Measurements from ENCODE around the gene PRAF2. TPM values are rescaled to one million over a fixed set of nuclear protein-coding genes. Genes with fewer than 3 reads are reported as not detected.

Gene PRAF2
- total and polyA plus RNA-seq, 9 of the 15 experiments (the other 6 are each of a cell fraction or from before 2014, with no cell fraction given), result 0.24 to 5.7 (median 2.0) TPM

GRCh38 chrX:49037883-49038475, 35.8 kb downstream of the PRAF2 start:
- no peak for FAIRE-seq
- H3K4me2 ChIP-seq (ENCODE audit: insufficient read depth, low read length), result no peak overlapping the region

More at GRCh38 chrX:49037883-49038475, 35.8 kb downstream of the PRAF2 start:
- Histone ChIP-seq H3K9me3 (replicated peaks; ENCODE audit: control insufficient read depth, insufficient read depth, low read depth, low read length) (no peaks in the 10 kb centered on the region), H4K20me1 (replicated peaks; ENCODE audit: control insufficient read depth, insufficient read depth, low read length) (no peaks in the 10 kb centered on the region), H3K79me2 (ENCODE audit: control insufficient read depth, insufficient read depth, low read length) (peaks cover 35% of the 10 kb centered on the region), H3K4me3 (no peak overlapping the region), H3K9me1 (ENCODE audit: control insufficient read depth, insufficient read depth, low read length) (no peaks in the 10 kb centered on the region), H3K4me1 (replicated peaks in 1 of 2; ENCODE audit: control insufficient read depth in 2 of 2, insufficient read depth in 2 of 2, low read length in 2 of 2) (peaks cover 31 to 37% of the 10 kb centered on the region in 2 experiments; a peak in 4 of 5 replicates), H3K9ac (ENCODE audit: insufficient read depth in 1 of 2, low read depth in 2 of 2, low read length in 2 of 2) (no peak overlapping the region), H3K27ac (ENCODE audit: extremely low read depth, low read depth, low read length) (peak overlapping the region; percentile 74; the same call in 2 of the 3 replicates), H2AFZ (ENCODE audit: low read depth, low read length) (no peak overlapping the region), H3K36me3 (ENCODE audit: control insufficient read depth, insufficient read depth, low read length) (peaks cover 53% of the 10 kb centered on the region; the same call in 2 of the 3 replicates), H3K27me3 (ENCODE audit: control insufficient read depth in 2 of 2, insufficient read depth in 2 of 2, low read length in 2 of 2) (no peaks in the 10 kb centered on the region)
- DNase-seq (ENCODE audit: extremely low read depth in 1 of 4, low spot score in 3 of 4), result peak in 2 of 4 experiments; percentile 33 to 44
- BruUV-seq (replicated peaks), result no TSS peak
- WGBS (ENCODE audit: insufficient coverage, low coverage, missing lambda C conversion rate), result 66% methylated on average over 5 of the region's 15 CpGs
- ChIA-PET CTCF (ENCODE audit: low intra/inter-chr PET ratio) (no interaction called here), POLR2A (no interaction called here)
- in situ Hi-C loops (cut with MboI), result no loop called here
- no peak for ATAC-seq
- TF ChIP-seq ATF7 (IDR thresholded peaks at IDR 0.05) (peak; percentile 94), JUND (IDR thresholded peaks at IDR 0.05; ENCODE audit: borderline replicate concordance, low read depth, low read length) (peak; percentile 84), JUND (tag; IDR thresholded peaks at IDR 0.05; ENCODE audit: borderline replicate concordance, low read depth, low read length) (peak; percentile 88), CEBPG (CRISPR knock-in tag; IDR thresholded peaks at IDR 0.05) (no peak; the same call in 1 of the 2 replicates), CEBPG (tag; conservative IDR thresholded peaks at IDR 0.05 in 1 of 2, IDR thresholded peaks at IDR 0.05 in 1 of 2) (peak in 1 of 2 experiments; percentile 76; a peak in 2 of 4 replicates), ATF3 (IDR thresholded peaks at IDR 0.05) (peak; percentile 98), ATF3 (CRISPR knock-in tag; conservative IDR thresholded peaks at IDR 0.05) (0 out of 2 replicates have a peak, but pooled peaks have one; percentile 42), RBFOX2 (IDR thresholded peaks at IDR 0.05; ENCODE audit: low read depth, low read length) (peak; percentile 33; the same call in 1 of the 2 replicates), JUN (IDR thresholded peaks at IDR 0.05; ENCODE audit: borderline replicate concordance, low read depth, low read length) (peak; percentile 81), JUN (CRISPR knock-in tag; IDR thresholded peaks at IDR 0.05; ENCODE audit: borderline replicate concordance) (no peak), ATF1 (CRISPR knock-in tag; IDR thresholded peaks at IDR 0.05) (no peak), ATF1 (tag; IDR thresholded peaks at IDR 0.05) (peak; percentile 80), CREB1 (IDR thresholded peaks at IDR 0.05) (peak; percentile 59; the same call in 1 of the 2 replicates), CREB1 (CRISPR knock-in tag; IDR thresholded peaks at IDR 0.05) (no peak; the same call in 1 of the 2 replicates), FOXP1 (CRISPR knock-in tag; IDR thresholded peaks at IDR 0.05) (no peak), CREM (IDR thresholded peaks at IDR 0.05; ENCODE audit: low read depth) (peak; percentile 76), BRD4 (IDR thresholded peaks at IDR 0.05) (no peak)
- intact Hi-C loops (cut with micrococcal nuclease), result no loop called here
